Transverse colon (tissue), 4 donors: ENCODE results near the gene DOK1. TPM values are rescaled to one million over a fixed set of nuclear protein-coding genes. Genes with fewer than 3 reads are reported as not detected.
A peak's percentile ranks its signal among the peaks of the same experiment; 100 is the strongest.

Source experiments
- DNase-seq: peaks from one replicate; pipeline ENCODE4 v3.0.0-alpha.2; 2019
- H3K27ac ChIP-seq, 4 donors: fragments of 200-600 bp; sonication (generic); 2 replicates each; pipeline ENCODE4 v1.5.1; 2016 to 2018; ENCODE audit warnings: inconsistent platforms in 4 of 4
- H3K27me3 ChIP-seq: fragments of 200-600 bp; sonication (generic); 2 replicates; pipeline ENCODE4 v1.5.1; 2017; ENCODE audit warnings: inconsistent platforms
- H3K36me3 ChIP-seq, 4 donors: fragments of 200-600 bp; sonication (generic); 2 replicates each; pipeline ENCODE4 v1.5.1; 2017 to 2019; ENCODE audit warnings: inconsistent platforms in 4 of 4
- H3K4me1 ChIP-seq, 4 donors: fragments of 200-600 bp; sonication (generic); 2 replicates each; pipeline ENCODE4 v1.5.1; 2017 to 2020; ENCODE audit warnings: inconsistent platforms in 4 of 4
- H3K4me3 ChIP-seq, 4 donors: fragments of 200-600 bp; sonication (generic); 1 replicate in 1 of 4; 2 replicates in 3 of 4; pipeline versions ENCODE4 v1.5.1 to v1.6.1; 2017 to 2019; ENCODE audit warnings: inconsistent platforms in 4 of 4
- H3K9me3 ChIP-seq, 2 donors: fragments of 200-600 bp; sonication (generic); 2 replicates each; pipeline ENCODE4 v1.5.1; 2017 to 2019; ENCODE audit warnings: inconsistent platforms in 2 of 2
- EP300 ChIP-seq: sonication (generic); formaldehyde crosslinking; IDR thresholded peaks from one replicate; pipeline ENCODE4 v1.6.1; 2017; ENCODE audit warnings: antibody characterized with exemption, low read depth
- POLR2A ChIP-seq: fragments of 450-650 bp; IDR thresholded peaks from one replicate; pipeline ENCODE4 v1.6.1; 2016; ENCODE audit warnings: antibody characterized with exemption, mild to moderate bottlenecking, moderate library complexity
- POLR2AphosphoS5 ChIP-seq, 3 donors: sonication (generic); formaldehyde crosslinking; IDR thresholded peaks; one replicate each; pipeline ENCODE4 v1.6.1; 2016; ENCODE audit warnings: antibody characterized with exemption in 3 of 3
- WGBS, 2 donors: methylation state at CpG; one replicate each; pipeline ENCODE4 v1.1.5; 2018; ENCODE audit warnings: low coverage in 1 of 2; 5-methylcytosine and 5-hydroxymethylcytosine counted together
- in situ Hi-C, 4 donors: fragments of 200-750 bp; cut with MboI; loops; one replicate each; pipeline versions ENCODE4 v1.15.0 to v1.15.1; 2017; ENCODE audit warnings: low sequenced_read_pairs in 3 of 4, low pct_ligation_motif_present in 1 of 4, low pct_unique_long_range_greater_than_20kb in 1 of 4
- intact Hi-C: fragments of 100-400 bp; cut with DNase I; formaldehyde crosslinking; loops from one replicate; pipeline ENCODE4 v1.15.1; 2023; ENCODE audit warnings: low total_unique reads
- total RNA-seq, 4 donors: library from RNA; depleted of rRNA; stranded (reverse); fragments of >200 nt; gene quantifications; one replicate each; pipeline ENCODE4 v1.1.0, GENCODE V29; 2016
- TF ChIP-seq, protein P1 (sequence below), 5 experiments: fragments of 200-600 bp in 3 of 5; fragments of 450-650 bp in 2 of 5; sonication (generic) in 3 of 5; IDR thresholded peaks; 1 replicate in 2 of 5; 2 replicates in 3 of 5; pipeline ENCODE4 v1.5.1; 2016 to 2017; ENCODE audit warnings: antibody characterized with exemption in 5 of 5, inconsistent platforms in 3 of 5, mild to moderate bottlenecking in 2 of 5, moderate library complexity in 1 of 5

DOK1 gene
- total RNA-seq, 4 donors from 2014 or later, result 14.7 to 21.3 (median 20.1) TPM

GRCh38 chr2:74538881-74539339 lies 15.6 kb upstream of the DOK1 start:
- 61 to 100% methylated on average over 1 to 7 of the region's 7 CpGs for WGBS, 2 donors
- no peak overlapping the region for H3K27ac ChIP-seq
- intact Hi-C loops, result no loop called here
- no peaks in the 10 kb centered on the region for H3K36me3 ChIP-seq
- no peaks in the 10 kb centered on the region for H3K9me3 ChIP-seq
- in situ Hi-C loops, result no loop called here
- no peak for TF ChIP-seq POLR2A
- TF ChIP-seq POLR2AphosphoS5 (IDR thresholded peaks at IDR 0.05), result no peak
- no peak for TF ChIP-seq EP300
- H3K4me1 ChIP-seq, result no peaks in the 10 kb centered on the region
- no peak for DNase-seq
- H3K4me3 ChIP-seq, result no peak overlapping the region
- H3K27me3 ChIP-seq, result no peaks in the 10 kb centered on the region

- H3K27ac ChIP-seq, result no peak overlapping the region
- H3K4me1 ChIP-seq, result no peaks in the 10 kb centered on the region
- no peaks in the 10 kb centered on the region for H3K9me3 ChIP-seq
- H3K4me3 ChIP-seq, result no peak overlapping the region
- intact Hi-C loops, result no loop called here
- no peak for DNase-seq
- H3K27me3 ChIP-seq, result no peaks in the 10 kb centered on the region
- no peak for TF ChIP-seq EP300
- TF ChIP-seq POLR2A, result no peak
- no peak for TF ChIP-seq POLR2AphosphoS5 (IDR thresholded peaks at IDR 0.05)
- TF ChIP-seq, protein P1, sequence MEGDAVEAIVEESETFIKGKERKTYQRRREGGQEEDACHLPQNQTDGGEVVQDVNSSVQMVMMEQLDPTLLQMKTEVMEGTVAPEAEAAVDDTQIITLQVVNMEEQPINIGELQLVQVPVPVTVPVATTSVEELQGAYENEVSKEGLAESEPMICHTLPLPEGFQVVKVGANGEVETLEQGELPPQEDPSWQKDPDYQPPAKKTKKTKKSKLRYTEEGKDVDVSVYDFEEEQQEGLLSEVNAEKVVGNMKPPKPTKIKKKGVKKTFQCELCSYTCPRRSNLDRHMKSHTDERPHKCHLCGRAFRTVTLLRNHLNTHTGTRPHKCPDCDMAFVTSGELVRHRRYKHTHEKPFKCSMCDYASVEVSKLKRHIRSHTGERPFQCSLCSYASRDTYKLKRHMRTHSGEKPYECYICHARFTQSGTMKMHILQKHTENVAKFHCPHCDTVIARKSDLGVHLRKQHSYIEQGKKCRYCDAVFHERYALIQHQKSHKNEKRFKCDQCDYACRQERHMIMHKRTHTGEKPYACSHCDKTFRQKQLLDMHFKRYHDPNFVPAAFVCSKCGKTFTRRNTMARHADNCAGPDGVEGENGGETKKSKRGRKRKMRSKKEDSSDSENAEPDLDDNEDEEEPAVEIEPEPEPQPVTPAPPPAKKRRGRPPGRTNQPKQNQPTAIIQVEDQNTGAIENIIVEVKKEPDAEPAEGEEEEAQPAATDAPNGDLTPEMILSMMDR (IDR thresholded peaks at IDR 0.05), result no peak
- 67% methylated on average over 5 of the region's 5 CpGs; no CpG with 5 or more reads in 1 of the 2 donors for WGBS, 2 donors
- no peaks in the 10 kb centered on the region for H3K36me3 ChIP-seq
- in situ Hi-C loops, result no loop called here
Measured at GRCh38 chr2:74540291-74540690, 14.2 kb upstream of the DOK1 start.

GRCh38 chr2:74542978-74543377 lies 11.5 kb upstream of the DOK1 start:
- in situ Hi-C loops (no loop called here), intact Hi-C loops (no loop called here)
- no peak for DNase-seq

DNA sequence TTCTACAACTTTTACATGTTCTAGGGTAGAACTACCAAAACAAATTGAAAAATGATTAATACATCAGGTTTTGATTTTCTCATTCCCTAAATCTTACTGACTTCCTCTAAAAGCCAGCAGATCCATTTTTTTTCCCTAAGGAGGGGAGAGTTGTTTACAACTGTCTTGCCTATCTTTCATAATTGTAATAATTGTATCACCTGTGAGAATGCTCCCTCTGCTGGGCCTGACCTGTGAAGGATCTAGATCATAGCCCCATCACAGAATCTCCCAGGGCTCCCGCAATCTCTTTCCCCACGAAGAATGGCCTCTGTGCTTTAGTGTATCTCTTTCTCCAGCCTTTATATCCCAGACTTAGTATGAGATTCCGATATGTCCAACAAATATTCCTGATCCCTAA lies 9.9 kb upstream of the DOK1 start:
- no peak for TF ChIP-seq POLR2A
- TF ChIP-seq EP300, result no peak
- TF ChIP-seq, protein P1 (IDR thresholded peaks at IDR 0.05), result peak in 1 of 5 experiments; percentile 13
- TF ChIP-seq POLR2AphosphoS5 (IDR thresholded peaks at IDR 0.05), result no peak
- in situ Hi-C loops (no loop called here), intact Hi-C loops (no loop called here)
- Histone ChIP-seq H3K27ac (no peak overlapping the region), H3K4me1 (peaks cover 6 to 15% (median 9%) of the 10 kb centered on the region in 4 donors), H3K9me3 (no peaks in the 10 kb centered on the region), H3K27me3 (no peaks in the 10 kb centered on the region), H3K4me3 (no peak overlapping the region), H3K36me3 (no peaks in the 10 kb centered on the region)
- 60 to 71% methylated on average over 1 to 3 of the region's 3 CpGs for WGBS, 2 donors
- no peak for DNase-seq

More at GRCh38 chr2:74542978-74543377, 11.5 kb upstream of the DOK1 start:
- no peaks in the 10 kb centered on the region for H3K27me3 ChIP-seq
- no peak overlapping the region for H3K27ac ChIP-seq
- H3K4me3 ChIP-seq, result no peak overlapping the region
- H3K4me1 ChIP-seq, result no peaks in the 10 kb centered on the region
- WGBS, 2 donors, result 91 to 100% methylated on average over 1 of the region's 1 CpG
- no peak for TF ChIP-seq EP300
- TF ChIP-seq POLR2AphosphoS5 (IDR thresholded peaks at IDR 0.05), result no peak
- TF ChIP-seq POLR2A, result no peak
- TF ChIP-seq, protein P1 (IDR thresholded peaks at IDR 0.05), result no peak
- H3K36me3 ChIP-seq, result no peaks in the 10 kb centered on the region
- no peaks in the 10 kb centered on the region for H3K9me3 ChIP-seq

DNA sequence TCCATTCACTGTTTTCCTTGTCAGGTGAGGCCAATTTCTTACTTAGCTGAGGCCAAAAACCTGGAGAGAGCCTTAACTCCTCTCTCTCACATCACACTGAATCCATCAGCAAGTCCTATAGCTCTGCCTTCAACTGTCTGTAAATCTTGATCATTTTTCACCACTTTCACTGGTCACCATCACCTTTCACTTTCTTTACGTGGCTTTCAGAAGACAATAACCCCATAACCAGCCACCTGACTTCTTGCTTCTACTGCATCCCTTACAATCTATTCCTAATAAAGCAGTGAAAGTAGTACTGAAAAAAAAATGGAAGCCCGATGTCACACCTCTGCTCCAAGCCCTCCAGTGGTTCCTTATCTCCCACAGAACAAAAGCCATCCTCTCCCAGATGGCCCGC lies 8.5 kb upstream of the DOK1 start:
- in situ Hi-C loops (no loop called here), intact Hi-C loops (no loop called here)
- Histone ChIP-seq H3K27me3 (no peaks in the 10 kb centered on the region), H3K9me3 (no peaks in the 10 kb centered on the region), H3K4me3 (no peak overlapping the region), H3K27ac (no peak overlapping the region), H3K4me1 (peaks cover 8 to 20% (median 13%) of the 10 kb centered on the region in 4 donors), H3K36me3 (no peaks in the 10 kb centered on the region)
- no peak for TF ChIP-seq EP300
- TF ChIP-seq POLR2A, result no peak
- TF ChIP-seq, protein P1 (IDR thresholded peaks at IDR 0.05), result no peak
- TF ChIP-seq POLR2AphosphoS5 (IDR thresholded peaks at IDR 0.05), result no peak
- DNase-seq, result no peak
- 80 to 86% methylated on average over 3 of the region's 3 CpGs for WGBS, 2 donors
